Osteoblast (primary cell): Measurements from ENCODE around the gene MX2. TPM values are rescaled to one million over a fixed set of nuclear protein-coding genes. Genes with fewer than 3 reads are reported as not detected.
A peak's percentile ranks its signal among the peaks of the same experiment; 100 is the strongest.

ENCODE experiments used
- DNase-seq: peaks from one replicate; pipeline ENCODE4 v3.0.0; 2011; ENCODE audit warnings: low spot score, mixed read lengths; ENCODE audit not compliant: insufficient read length; ENCODE audit errors: missing footprints
- H2AFZ ChIP-seq: 2 replicates; pipeline ENCODE4 v1.6.0; 2011; ENCODE audit warnings: mild to moderate bottlenecking, low read length
- H3K27ac ChIP-seq: 2 replicates; pipeline ENCODE4 v1.5.1; 2011; ENCODE audit warnings: mild to moderate bottlenecking, low read depth, low read length, moderate library complexity
- H3K27me3 ChIP-seq: 2 replicates; pipeline ENCODE4 v1.6.0; 2012; ENCODE audit warnings: mild to moderate bottlenecking, control low read depth, inconsistent platforms, low read length, moderate library complexity; ENCODE audit not compliant: insufficient read depth
- H3K36me3 ChIP-seq: 2 replicates; pipeline ENCODE4 v1.5.1; 2011; ENCODE audit warnings: mild to moderate bottlenecking, low read length, control low read depth, moderate library complexity; ENCODE audit not compliant: insufficient read depth
- H3K4me1 ChIP-seq: 2 replicates; pipeline ENCODE4 v1.5.1; 2011; ENCODE audit warnings: mild to moderate bottlenecking, low read length, control low read depth, moderate library complexity; ENCODE audit not compliant: insufficient read depth
- H3K4me2 ChIP-seq: 2 replicates; pipeline ENCODE4 v1.6.0; 2011; ENCODE audit warnings: mild to moderate bottlenecking, low read length; ENCODE audit not compliant: insufficient read depth
- H3K4me3 ChIP-seq: fragments of 200-600 bp; sonication (generic); 3 replicates; pipeline ENCODE4 v1.5.1; 2012; ENCODE audit warnings: mild to moderate bottlenecking, low read length, inconsistent platforms; ENCODE audit not compliant: insufficient read depth
- H3K79me2 ChIP-seq: 2 replicates; pipeline ENCODE4 v1.6.0; 2012; ENCODE audit warnings: mild to moderate bottlenecking, low read length, control low read depth, inconsistent platforms; ENCODE audit not compliant: insufficient read depth
- H3K9me3 ChIP-seq: 2 replicates; pipeline ENCODE4 v1.5.1; 2011; ENCODE audit warnings: low read depth, low read length, control low read depth
- H4K20me1 ChIP-seq: 2 replicates; pipeline ENCODE4 v1.6.0; 2012; ENCODE audit warnings: mild to moderate bottlenecking, low read length, control low read depth; ENCODE audit not compliant: insufficient read depth
- CTCF ChIP-seq: IDR thresholded peaks from 2 replicates; pipeline ENCODE4 v1.5.1; 2011; ENCODE audit warnings: mild to moderate bottlenecking, low read depth, low read length, moderate library complexity; ENCODE audit errors: extremely low read depth
- total RNA-seq: library from RNA; depleted of rRNA; stranded (reverse); fragments of >200 nt; gene quantifications from 2 replicates; pipeline ENCODE4 v1.2.3, GENCODE V29; 2012

MX2 gene
- total RNA-seq, 1 donor: 14.5 TPM

GRCh38 chr21:41363370-41364270 is 1.8 kb downstream of the MX2 start:
- no peak for TF ChIP-seq CTCF
- no peak overlapping the region for H3K27ac ChIP-seq
- no peaks in the 10 kb centered on the region for H3K9me3 ChIP-seq
- H3K4me3 ChIP-seq: no peak overlapping the region
- no peaks in the 10 kb centered on the region for H3K79me2 ChIP-seq
- H2AFZ ChIP-seq: no peak overlapping the region
- peak; percentile 43 for DNase-seq
- H3K4me1 ChIP-seq: peaks cover 13% of the 10 kb centered on the region
- H3K36me3 ChIP-seq: no peaks in the 10 kb centered on the region
- no peak overlapping the region for H3K4me2 ChIP-seq
- no peaks in the 10 kb centered on the region for H3K27me3 ChIP-seq
- H4K20me1 ChIP-seq: no peaks in the 10 kb centered on the region

- Histone ChIP-seq H2AFZ (no peak overlapping the region), H3K27me3 (peaks cover 6% of the 10 kb centered on the region), H3K4me3 (no peak overlapping the region), H3K36me3 (no peaks in the 10 kb centered on the region), H3K4me2 (no peak overlapping the region), H3K27ac (no peak overlapping the region), H3K4me1 (peaks cover 13% of the 10 kb centered on the region), H3K79me2 (no peaks in the 10 kb centered on the region), H4K20me1 (no peaks in the 10 kb centered on the region), H3K9me3 (no peaks in the 10 kb centered on the region)
- no peak for DNase-seq
- TF ChIP-seq CTCF: no peak
Observed at GRCh38 chr21:41364308-41364707, 2.5 kb downstream of the MX2 start.

GRCh38 chr21:41365377-41366107 is 3.7 kb downstream of the MX2 start:
- no peak overlapping the region for H2AFZ ChIP-seq
- H3K27ac ChIP-seq: no peak overlapping the region
- H3K4me3 ChIP-seq: no peak overlapping the region
- DNase-seq: no peak
- no peaks in the 10 kb centered on the region for H3K9me3 ChIP-seq
- no peaks in the 10 kb centered on the region for H3K36me3 ChIP-seq
- TF ChIP-seq CTCF: no peak
- H4K20me1 ChIP-seq: no peaks in the 10 kb centered on the region
- no peak overlapping the region for H3K4me2 ChIP-seq
- H3K27me3 ChIP-seq: peaks cover 6% of the 10 kb centered on the region
- peaks cover 13% of the 10 kb centered on the region for H3K4me1 ChIP-seq
- no peaks in the 10 kb centered on the region for H3K79me2 ChIP-seq
